GM13977 (cell line): ENCODE results near the gene FCN1.

Source experiments
- DNase-seq: peaks from one replicate; pipeline ENCODE4 v3.0.0; 2012; ENCODE audit warnings: low spot score
- in situ Hi-C: fragments of 300-500 bp; cut with MboI; formaldehyde crosslinking; loops from one replicate; pipeline ENCODE4 v1.12.0; 2022; ENCODE audit warnings: low sequenced_read_pairs, low pct_unique_long_range_greater_than_20kb, mixed read lengths, inconsistent platforms; ENCODE audit not compliant: unreplicated experiment
- TF ChIP-seq, protein P1 (sequence below): IDR thresholded peaks from 2 replicates; pipeline ENCODE4 v1.5.1; 2012; ENCODE audit warnings: mild to moderate bottlenecking, control low read depth; ENCODE audit not compliant: insufficient read depth; ENCODE audit errors: extremely low read depth, missing control alignments

The FCN1 gene

DNA sequence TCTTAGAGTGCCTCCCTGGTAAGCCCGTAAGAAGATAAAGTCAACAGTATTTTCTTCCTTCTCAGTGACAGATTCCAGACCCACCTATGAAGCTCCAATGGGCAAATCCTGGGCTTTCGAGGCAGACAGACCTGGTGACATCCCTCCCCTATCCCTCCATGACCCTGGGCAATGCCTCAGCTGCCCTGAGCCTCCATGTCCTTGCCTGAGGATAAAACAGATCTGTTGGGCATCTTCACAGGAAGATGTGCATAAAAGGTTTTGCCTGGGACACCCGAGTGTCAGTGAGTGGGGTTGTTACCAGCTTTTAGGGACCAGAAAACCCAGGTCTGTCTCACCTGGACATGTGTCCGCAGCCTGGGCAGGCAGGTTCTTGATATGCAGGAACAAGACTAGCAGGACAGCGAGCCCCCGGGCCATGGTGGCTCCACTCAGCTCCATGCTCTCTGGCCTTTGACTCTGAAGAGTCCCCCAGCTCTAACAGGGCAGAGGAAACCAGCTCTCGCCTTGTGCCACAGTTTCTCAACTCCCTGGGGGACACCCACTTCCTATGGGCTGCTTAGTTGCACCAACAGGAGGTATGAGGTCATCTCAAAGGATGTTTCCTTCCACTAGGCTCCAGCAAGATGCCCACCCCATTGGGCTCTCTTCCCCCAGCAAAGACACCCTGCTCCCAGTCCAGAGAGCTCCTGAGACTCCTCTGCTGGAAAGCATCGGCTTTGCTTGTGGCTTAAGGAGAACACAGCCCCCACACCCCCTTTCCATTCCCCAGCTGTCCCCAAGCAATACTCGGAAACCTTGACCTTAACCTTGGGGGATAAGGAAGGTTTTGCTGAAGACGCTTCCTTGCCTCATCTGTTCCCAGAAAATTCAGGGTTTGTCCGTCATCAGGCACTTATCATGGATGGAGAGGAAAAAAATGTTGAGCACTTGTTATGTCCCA lies at the start of gene FCN1:
FCN1 (minus strand) TSS at position 482 of the 943 bp plus-strand sequence; CDS start at position 441, 41 bp downstream.
- TF ChIP-seq, protein P1, sequence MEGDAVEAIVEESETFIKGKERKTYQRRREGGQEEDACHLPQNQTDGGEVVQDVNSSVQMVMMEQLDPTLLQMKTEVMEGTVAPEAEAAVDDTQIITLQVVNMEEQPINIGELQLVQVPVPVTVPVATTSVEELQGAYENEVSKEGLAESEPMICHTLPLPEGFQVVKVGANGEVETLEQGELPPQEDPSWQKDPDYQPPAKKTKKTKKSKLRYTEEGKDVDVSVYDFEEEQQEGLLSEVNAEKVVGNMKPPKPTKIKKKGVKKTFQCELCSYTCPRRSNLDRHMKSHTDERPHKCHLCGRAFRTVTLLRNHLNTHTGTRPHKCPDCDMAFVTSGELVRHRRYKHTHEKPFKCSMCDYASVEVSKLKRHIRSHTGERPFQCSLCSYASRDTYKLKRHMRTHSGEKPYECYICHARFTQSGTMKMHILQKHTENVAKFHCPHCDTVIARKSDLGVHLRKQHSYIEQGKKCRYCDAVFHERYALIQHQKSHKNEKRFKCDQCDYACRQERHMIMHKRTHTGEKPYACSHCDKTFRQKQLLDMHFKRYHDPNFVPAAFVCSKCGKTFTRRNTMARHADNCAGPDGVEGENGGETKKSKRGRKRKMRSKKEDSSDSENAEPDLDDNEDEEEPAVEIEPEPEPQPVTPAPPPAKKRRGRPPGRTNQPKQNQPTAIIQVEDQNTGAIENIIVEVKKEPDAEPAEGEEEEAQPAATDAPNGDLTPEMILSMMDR: no peak
- in situ Hi-C loops: no loop called here
- no peak for DNase-seq

DNA sequence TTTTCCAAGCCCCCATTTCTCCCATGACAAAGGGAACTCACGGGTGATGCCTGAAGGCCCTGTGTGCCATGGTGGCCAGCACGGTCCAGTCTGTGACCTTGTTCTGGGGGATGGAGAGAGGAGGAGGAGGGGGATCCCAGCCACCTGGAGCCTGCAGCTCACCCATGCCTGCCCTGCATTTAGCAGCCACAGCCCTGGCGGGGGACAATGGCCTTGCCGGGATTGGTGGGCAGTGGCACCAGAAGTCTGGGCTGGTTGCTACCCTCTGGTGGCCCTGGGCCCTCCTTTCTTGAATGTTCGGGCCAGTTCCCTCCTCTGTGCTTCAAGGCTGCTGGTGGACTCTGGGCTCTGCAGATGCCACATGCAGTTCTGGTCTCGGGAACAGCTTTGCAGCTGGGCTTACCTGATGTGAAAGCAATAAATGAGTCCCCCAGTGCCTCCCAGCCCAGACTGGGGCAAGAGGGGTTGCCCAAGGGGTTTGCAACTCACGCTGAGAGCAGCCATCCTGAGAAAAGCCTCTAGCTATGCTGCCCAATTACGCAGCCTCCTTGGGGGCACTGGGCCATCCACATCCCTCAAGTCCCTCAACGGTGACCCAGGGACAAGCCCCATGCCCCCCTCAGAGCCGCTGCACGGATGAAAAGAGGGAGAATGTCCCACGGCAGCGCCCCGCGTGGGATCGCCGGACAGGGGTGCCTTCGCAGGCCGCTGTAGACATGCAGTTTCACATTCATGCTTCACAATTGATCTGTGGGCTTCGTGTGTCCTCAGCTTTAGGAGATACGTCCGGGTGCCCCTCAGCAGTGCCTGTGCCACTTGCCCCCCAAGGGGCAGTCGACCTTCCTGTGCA lies 49.2 kb upstream of the FCN1 start:
- in situ Hi-C loops: no loop called here
- TF ChIP-seq, protein P1: no peak
- no peak for DNase-seq

DNA sequence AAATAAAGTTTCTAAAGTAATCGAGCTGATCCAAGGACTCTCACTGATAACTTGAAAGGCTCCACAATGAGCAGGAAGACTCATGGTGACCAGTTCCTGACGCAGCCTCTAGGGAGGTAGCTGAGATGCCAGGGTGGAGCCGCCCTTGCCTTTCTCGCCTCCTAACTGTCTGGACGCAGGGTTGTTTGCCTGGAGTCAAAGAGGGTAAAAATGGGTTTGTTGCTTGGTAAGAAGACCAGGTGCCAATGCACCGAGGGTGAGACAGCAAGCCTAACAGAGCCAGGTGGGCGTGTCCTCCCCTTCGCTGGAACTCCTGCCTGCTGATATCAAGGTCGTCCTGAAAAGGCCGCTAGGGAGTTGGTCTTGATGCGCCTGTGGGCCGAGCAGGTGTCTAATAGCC lies 48.6 kb upstream of the FCN1 start:
- DNase-seq: no peak
- TF ChIP-seq, protein P1: no peak
- in situ Hi-C loops: no loop called here

DNA sequence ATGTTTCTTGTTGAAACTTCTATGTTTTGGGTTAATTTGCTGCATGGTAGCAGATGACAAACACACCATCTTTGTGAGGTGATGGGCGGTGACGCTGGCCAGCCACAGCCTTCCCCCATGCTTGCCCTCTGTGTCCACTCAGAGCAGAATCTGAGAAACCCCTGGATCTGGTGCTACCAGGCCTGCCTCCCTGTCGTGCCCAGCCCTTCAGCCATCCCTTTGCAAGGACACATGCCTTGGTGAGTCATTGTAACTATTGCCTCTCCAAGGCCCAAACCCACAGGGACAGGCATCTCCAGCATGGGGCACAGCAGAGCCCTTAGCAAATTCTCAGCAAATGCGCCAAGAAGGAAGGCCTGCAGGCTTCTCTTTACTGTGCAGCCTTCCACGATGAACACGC lies 48.1 kb upstream of the FCN1 start:
- in situ Hi-C loops: no loop called here

DNA sequence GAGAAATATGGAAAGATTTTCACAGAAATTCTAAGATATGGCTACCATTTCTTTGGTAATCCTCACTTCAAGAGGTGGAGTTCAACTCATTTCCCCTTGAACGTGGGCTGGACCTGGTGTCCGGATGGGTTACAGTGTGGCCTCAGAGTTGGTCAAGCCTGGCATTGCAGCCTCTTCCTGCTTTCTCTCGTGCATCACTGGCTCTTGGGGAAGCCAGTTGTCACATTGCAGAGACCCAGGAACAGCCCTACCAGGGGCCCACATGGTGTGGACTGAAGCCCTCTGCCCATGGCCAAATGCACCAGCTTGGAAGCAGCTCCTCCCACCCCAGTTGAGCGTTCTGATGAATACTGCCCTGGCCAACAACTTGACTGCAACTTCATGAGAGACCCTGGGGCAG lies 47.7 kb upstream of the FCN1 start:
- in situ Hi-C loops: no loop called here
- TF ChIP-seq, protein P1: no peak
- DNase-seq: no peak

More for the DNA sequence above, 48.1 kb upstream of the FCN1 start:
- DNase-seq: no peak
- TF ChIP-seq, protein P1: no peak

DNA sequence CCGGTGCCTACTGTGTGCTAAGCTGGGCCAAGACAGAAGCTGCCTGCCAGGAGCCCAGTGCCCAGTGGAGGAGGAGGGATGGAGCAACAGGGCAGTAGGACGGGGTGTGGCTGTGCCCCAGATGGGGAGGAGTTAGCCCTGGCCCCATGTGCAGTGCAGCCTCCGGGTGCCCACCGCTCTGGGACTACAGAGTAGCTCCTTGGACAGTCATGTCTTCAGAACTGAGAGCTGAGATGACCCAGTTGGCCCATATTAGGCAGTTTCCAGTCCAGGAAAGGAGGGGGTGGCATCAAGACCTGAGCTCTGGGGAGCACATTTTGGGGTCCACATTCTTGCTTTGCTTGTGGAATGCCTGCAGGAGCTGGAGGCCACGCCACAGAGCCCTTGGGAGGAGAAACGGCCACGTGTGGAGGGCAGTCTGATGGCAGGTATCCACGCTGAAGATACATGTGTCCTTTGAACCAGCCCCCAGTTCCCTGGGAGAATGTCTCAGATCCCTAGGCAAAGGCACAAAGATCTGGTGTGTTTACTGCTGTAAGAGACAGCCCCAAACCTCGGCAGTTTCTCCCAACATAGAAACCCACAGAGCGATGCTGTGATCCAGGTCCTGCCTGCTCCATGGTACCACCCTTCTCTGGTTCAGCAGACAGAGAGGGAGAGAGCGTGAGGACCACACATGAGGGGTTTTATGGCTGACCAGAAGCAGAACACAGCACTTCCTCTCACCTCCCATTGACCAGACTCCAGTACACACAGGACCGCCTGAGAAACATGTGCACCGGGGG lies 46.8 kb upstream of the FCN1 start:
- DNase-seq: no peak
- TF ChIP-seq, protein P1: no peak
- in situ Hi-C loops: no loop called here
